ENCODE data around the gene LYST. TPM values are rescaled to one million over a fixed set of nuclear protein-coding genes. Genes with fewer than 3 reads are reported as not detected.

Gene LYST
- polyA plus RNA-seq, 1 of the 3 experiments (the other 2 are of a cell fraction): 3.9 TPM

- peaks cover 8% of the 10 kb centered on the region for H3F3A ChIP-seq (replicated peaks; ENCODE audit: insufficient read depth)
- H3K9me2 ChIP-seq: no peaks in the 10 kb centered on the region
- no peaks in the 10 kb centered on the region for H3K79me2 ChIP-seq (ENCODE audit: insufficient read depth)
- peaks cover 4 to 5% of the 10 kb centered on the region in 2 experiments; a peak in 2 of 4 replicates for H3K4me1 ChIP-seq (ENCODE audit: control insufficient read depth in 1 of 2, insufficient read depth in 2 of 2, low read depth in 1 of 2, low read length in 1 of 2)
- POLR2A ChIA-PET: no interaction called here
- CTCF ChIA-PET: interaction anchor here (0.6 to 5.0 kb wide), 13 partner anchors 12 to 358 kb away, joined by 3 to 65 read pairs (median 4); partner anchors contain the start of gene B3GALNT2
- H3K36me3 ChIP-seq (replicated peaks in 1 of 2; ENCODE audit: control insufficient read depth in 1 of 2, insufficient read depth in 2 of 2, low read length in 1 of 2): peaks cover 2 to 10% of the 10 kb centered on the region in 2 experiments
- no peak overlapping the region for H3K4me3 ChIP-seq (ENCODE audit: low read depth in 2 of 2, low read length in 1 of 2)
- no peaks in the 10 kb centered on the region for H3K9me3 ChIP-seq
- H2AFZ ChIP-seq (ENCODE audit: low read depth): no peak overlapping the region
- no peaks in the 10 kb centered on the region for H3K27me3 ChIP-seq (ENCODE audit: insufficient read depth)
- H3K9ac ChIP-seq: no peak overlapping the region
- no peak for DNase-seq
- H3K4me2 ChIP-seq: no peak overlapping the region
- whole genome bisulfite sequencing (ENCODE audit: low lambda C conversion rate): 77% methylated on average over 2 of the region's 2 CpGs
- H3K27ac ChIP-seq (ENCODE audit: low read depth in 2 of 2, low read length in 1 of 2): no peak overlapping the region
- no peak for TF ChIP-seq POLR2AphosphoS5 (IDR thresholded peaks at IDR 0.05; ENCODE audit: low read depth, low read length)
- no peak for TF ChIP-seq MAX (IDR thresholded peaks at IDR 0.05; ENCODE audit: low read depth)
- no peak for TF ChIP-seq SMC3 (IDR thresholded peaks at IDR 0.05; ENCODE audit: low read depth, low read length)
- no peak for TF ChIP-seq SIN3A (IDR thresholded peaks at IDR 0.05; ENCODE audit: borderline replicate concordance, low read depth, low read length)
- no peak for TF ChIP-seq RFX5 (IDR thresholded peaks at IDR 0.05; ENCODE audit: low read length)
- no peak for TF ChIP-seq NRF1 (IDR thresholded peaks at IDR 0.05; ENCODE audit: low read depth, low read length)
- TF ChIP-seq RAD21 (IDR thresholded peaks at IDR 0.05; ENCODE audit: low read length): no peak
- TF ChIP-seq TCF12 (IDR thresholded peaks at IDR 0.05): no peak
- TF ChIP-seq REST (IDR thresholded peaks at IDR 0.05; ENCODE audit: low read depth, low read length): no peak
- TF ChIP-seq CTCF (IDR thresholded peaks at IDR 0.05): no peak
- no peaks in the 10 kb centered on the region for H4K20me1 ChIP-seq (ENCODE audit: insufficient read depth)
Measured at GRCh38 chr1:235781807-235782206, 84.9 kb downstream of the LYST start.

- POLR2A ChIA-PET: no interaction called here
Measured at GRCh38 chr1:235779770-235780169, 86.9 kb downstream of the LYST start.

More at GRCh38 chr1:235779770-235780169, 86.9 kb downstream of the LYST start:
- H3K36me3 ChIP-seq (replicated peaks in 1 of 2; ENCODE audit: control insufficient read depth in 1 of 2, insufficient read depth in 2 of 2, low read length in 1 of 2): peaks cover 4 to 8% of the 10 kb centered on the region in 2 experiments
- no peak overlapping the region for H3K4me2 ChIP-seq
- DNase-seq: no peak
- no peaks in the 10 kb centered on the region for H3K27me3 ChIP-seq (ENCODE audit: insufficient read depth)
- H3K79me2 ChIP-seq (ENCODE audit: insufficient read depth): no peaks in the 10 kb centered on the region
- peaks cover 4 to 5% of the 10 kb centered on the region in 2 experiments; a peak in 2 of 4 replicates for H3K4me1 ChIP-seq (ENCODE audit: control insufficient read depth in 1 of 2, insufficient read depth in 2 of 2, low read depth in 1 of 2, low read length in 1 of 2)
- no peak overlapping the region for H3K9ac ChIP-seq
- WGBS (ENCODE audit: low lambda C conversion rate): 100% methylated on average over 2 of the region's 2 CpGs
- H3K9me3 ChIP-seq: no peaks in the 10 kb centered on the region
- CTCF ChIA-PET: interaction anchor here (1.4 to 2.5 kb wide), 2 partner anchors 266 to 363 kb away, joined by 4 to 12 read pairs; no protein-coding TSS in a partner anchor
- H2AFZ ChIP-seq (ENCODE audit: low read depth): no peak overlapping the region
- H3K27ac ChIP-seq (ENCODE audit: low read depth in 2 of 2, low read length in 1 of 2): no peak overlapping the region
- H3F3A ChIP-seq (replicated peaks; ENCODE audit: insufficient read depth): peaks cover 3% of the 10 kb centered on the region
- TF ChIP-seq PBX3 (IDR thresholded peaks at IDR 0.05) (no peak), MXI1 (IDR thresholded peaks at IDR 0.05; ENCODE audit: low read depth, low read length) (no peak), EP300 (IDR thresholded peaks at IDR 0.05; ENCODE audit: borderline replicate concordance in 1 of 2, low read depth in 1 of 2, low read length in 1 of 2) (no peak)
- H3K9me2 ChIP-seq: no peaks in the 10 kb centered on the region
- H3K4me3 ChIP-seq (ENCODE audit: low read depth in 2 of 2, low read length in 1 of 2): no peak overlapping the region
- no peaks in the 10 kb centered on the region for H4K20me1 ChIP-seq (ENCODE audit: insufficient read depth)
